Measurements from ENCODE around the gene TMSB4X.
"Not testable (repeated sequence)": the region's sequence is repeated elsewhere in the genome, so short reads cannot be mapped to it uniquely, and the experiment has no call there.

Gene TMSB4X

DNA sequence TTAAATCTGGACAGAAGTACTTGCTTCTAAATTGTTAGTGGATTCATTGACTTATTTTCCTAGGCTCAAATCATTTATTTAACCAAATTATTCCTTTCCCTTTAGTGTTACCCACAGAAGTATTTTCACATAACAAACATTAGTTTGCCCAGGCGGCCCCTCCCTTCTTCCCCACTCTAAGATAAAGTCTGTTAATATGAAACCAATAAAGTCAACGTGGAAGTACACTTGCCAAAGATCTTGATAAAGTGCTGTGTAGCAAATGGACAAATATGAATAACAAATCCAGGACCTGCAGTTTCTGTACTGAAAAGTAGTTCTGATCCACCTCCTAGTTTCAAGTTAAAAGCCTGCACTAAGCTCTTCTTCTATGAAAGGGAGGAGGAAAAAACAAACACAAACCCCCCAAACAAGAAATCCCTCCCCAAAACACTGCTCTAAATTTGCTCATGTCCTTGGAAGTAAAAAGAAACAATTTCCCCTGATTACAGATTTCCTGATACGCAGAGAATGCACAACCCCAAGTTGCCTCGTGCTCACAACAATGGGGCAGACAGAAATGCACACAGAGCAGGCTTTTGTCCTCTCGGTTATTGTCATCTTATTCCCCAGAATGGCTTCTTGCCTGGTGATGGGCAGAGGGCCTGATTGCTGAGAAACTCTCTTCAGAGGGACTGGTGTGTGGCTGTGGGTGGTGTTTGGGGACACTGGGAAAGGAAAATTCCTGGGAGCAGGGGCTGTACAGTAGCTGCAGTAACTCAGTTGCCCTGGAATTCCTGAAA is 23.2 kb downstream of the TMSB4X start:
- DNase-seq (ENCODE audit: low read depth in 2 of 2): no peak

DNA sequence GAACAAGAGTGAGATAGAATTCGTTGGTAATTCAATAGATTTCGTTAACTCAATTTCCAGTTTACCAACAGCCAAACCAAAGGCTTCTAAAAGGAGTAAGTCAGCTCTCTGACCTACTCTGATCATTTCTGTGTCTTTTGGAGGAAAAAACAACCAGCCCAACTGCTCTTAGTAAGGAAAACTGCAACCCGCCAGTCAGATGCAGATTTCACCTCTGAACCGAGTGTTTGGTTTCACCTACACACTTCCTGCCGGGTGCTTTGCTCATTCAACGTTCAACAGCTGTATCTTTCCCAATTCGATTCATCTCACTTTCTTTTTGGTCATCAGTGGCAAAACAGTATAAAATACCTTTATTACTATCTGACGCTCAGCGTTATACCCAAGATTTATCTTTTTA is 24.5 kb downstream of the TMSB4X start:
- no peak for DNase-seq (ENCODE audit: low read depth in 2 of 2)

DNA sequence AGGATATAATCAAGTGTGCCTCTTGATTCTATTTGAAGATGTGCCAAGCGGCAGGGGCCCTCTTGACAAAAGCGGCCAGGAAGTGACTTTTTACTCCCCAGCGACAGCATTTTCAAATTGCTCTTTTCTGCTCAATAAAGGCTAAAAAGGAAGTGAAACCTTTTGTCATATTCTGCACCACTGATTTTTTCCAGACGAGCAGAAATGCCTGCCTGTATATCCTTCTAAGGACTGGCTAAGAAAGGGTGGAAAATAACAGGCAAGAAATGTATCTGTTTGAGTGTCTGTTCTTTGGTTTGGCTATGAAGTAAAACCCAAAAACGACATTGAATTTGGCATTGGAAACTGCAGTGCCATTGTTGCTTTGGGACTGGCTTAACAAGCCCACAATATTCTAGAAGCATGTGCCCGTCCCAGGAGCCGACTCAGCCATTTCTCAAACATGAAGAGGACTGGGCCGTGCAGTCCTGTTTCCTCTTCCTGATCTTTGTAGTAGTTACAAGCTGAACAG is 25.4 kb downstream of the TMSB4X start:
- DNase-seq (ENCODE audit: low read depth in 2 of 2): no peak

DNA sequence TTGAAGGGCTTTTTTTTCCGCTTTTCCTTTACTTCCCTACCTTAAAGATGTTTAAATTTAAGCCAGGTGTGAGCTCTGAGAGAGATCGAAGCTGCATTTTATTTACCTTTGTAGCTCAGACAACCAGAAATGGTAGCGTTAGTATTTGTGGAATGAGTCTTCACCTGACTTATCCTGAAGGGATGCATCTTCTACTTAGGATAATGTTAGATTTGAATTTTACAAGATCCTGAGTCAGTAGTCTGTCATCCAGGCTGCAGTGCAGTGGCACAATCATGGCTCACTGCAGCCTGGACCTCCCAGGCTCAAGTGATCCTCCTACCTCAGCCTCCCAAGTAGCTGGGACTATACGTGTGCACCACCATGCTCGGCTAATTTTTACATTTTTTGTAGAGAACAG is 26.2 kb downstream of the TMSB4X start:
- no peak for DNase-seq (ENCODE audit: low read depth in 2 of 2)

DNA sequence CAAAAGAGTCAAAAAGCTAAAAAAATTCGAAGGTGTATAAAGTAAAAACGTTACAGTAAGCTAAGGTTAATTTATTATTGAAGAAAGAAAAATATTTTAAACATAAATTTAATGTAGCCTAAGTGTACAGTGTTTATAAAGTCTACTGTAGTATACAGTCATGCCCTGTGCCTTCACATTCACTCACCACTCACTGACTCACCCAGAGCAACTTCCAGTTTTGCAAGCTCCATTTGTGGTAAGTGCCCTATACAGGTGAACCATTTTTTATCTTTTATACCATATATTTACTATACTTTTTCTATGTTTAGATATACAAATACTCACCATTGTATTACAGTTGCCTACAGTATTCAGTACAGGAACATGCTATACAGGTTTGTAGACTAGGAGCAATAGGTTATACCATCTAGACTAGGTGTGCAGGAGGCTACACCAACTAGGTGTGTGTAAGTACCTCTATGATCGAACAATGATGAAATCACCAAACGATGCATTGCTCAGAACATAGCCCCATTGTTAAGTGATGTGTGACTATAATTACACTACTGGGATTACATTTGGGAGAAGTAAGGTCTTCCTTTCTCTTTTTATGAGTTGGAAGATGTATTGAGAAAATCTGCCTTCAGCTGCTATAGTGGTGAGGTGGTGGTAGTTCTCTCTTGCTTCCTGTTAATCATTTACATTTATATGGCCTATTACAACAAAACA is 27.2 kb downstream of the TMSB4X start:
- DNase-seq (ENCODE audit: low read depth in 2 of 2): no peak

DNA sequence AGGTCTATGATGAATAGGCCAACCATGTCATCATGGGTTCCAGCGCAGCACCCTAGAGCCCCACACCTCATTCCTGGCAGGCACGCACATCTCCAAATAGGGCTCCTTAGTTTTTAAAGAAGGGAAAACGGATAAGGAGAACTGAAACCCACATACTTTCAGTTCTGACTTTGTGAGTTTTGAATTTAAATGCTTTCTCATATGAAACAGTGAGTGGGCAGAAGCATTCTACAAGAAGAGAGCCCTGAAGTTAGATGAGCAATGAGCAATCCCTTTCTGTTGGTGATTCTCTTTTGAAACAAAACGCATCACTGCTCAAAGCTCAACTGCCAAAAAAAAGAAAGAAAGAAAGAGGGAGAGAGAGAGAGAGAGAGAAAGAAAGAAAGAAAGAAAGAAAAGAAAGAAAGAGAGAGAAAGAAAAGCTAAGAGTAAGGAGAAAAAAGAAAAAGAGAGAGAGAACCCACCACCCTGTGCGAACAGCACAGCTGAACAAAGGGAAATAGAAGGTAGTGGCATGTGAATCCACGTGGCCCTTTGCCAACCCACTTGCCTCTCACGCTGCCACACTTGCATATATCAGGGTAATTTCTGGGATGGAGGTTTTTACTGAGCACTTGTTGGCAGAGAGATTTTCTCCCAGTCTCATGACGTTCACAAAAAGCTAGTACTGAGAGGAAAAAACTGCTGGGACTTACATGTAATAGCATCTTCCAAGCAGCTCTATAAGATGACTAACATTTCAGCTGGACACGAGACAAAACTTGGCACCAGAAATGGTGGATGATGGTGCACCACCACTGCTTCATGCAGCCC is 31.0 kb downstream of the TMSB4X start:
- no peak for DNase-seq (ENCODE audit: low read depth in 2 of 2)

DNA sequence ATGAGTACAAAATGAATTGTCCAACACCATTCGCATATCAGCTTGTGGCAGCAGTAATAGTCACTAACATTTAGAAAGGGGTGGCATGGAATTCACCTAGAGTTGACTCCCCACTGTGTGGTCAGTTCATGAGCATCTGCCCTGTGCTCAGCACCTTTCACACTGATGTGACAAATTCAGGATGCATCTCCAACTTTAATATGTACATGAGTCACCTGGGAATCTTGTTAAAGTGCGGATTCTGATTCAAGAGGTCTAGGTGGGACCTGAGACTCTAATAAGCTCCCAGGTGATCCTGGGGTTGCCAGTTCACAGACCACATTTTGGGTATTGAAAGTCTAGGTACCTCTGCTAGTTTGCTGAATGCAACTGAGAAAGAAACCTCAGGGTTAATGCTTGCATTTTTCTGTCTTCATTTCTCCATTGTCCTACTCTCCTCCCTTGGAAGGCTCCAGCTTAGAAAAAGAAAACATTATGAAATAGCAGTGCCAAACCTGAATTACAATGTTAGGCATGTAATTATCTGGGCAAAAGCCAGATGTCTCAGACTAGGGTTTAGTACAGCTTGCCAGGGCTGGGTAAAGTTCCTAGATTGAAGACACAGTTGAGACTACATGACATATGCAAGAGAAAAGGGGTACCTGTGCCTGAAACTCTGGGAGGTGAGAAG is 32.7 kb downstream of the TMSB4X start:
- DNase-seq (ENCODE audit: low read depth in 2 of 2): no peak

DNA sequence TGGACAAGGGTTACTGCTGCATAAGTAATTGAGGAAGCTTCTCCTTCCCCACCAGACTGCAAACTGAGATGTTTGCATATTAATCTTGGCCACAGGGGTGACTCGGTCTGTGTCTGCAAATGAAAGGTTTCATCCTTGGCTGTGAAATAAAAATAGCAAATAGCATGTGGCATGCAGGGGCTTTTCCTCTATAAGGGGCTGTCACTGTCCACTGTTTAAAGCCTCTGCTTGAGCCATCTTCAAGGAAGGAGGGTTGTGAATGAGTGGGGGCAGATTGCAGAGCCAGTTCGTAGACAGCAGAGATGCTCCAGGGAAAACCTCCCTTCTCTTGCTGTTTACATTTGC is 33.3 kb downstream of the TMSB4X start:
- no peak for DNase-seq (ENCODE audit: low read depth in 2 of 2)

DNA sequence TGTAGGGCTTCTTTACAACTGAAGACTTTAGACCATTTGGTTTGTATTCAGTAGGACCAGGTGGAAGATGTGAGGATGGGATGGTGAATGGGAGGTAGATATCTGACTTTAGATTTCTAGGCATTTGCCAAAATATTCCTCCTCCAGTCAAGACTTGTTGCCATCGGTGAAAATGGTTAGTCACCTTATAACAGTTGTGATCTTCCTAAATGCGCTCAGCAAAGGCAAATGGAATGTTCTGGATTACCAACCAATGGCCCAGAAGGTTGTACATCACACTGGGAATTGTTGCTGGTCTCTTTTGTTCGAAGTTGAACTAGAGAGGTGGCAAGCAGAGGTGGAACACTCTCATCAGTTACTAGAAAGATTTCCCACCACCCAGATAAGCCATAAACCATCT is 33.9 kb downstream of the TMSB4X start:
- DNase-seq (ENCODE audit: low read depth in 2 of 2): no peak

DNA sequence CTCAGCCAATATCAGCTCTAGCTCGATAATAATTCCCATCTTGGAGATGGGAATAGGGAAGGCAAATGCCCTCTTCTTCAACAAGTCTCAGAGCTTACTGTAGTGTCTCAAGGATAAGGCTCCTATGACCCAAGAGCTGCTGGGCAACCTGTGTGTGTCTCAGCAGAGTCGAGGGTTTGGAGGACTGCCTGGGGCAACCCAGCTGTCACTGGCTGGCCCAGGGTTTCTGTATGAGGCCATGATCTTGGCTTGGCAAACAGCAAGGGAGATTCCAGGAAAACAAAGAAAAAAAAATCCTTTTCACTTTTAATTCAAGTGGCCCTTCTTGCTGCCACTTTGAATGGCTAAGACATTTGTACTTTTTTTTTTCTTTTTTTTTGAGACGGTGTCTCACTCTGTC is 34.4 kb downstream of the TMSB4X start:
- DNase-seq (ENCODE audit: low read depth in 2 of 2): no peak

DNA sequence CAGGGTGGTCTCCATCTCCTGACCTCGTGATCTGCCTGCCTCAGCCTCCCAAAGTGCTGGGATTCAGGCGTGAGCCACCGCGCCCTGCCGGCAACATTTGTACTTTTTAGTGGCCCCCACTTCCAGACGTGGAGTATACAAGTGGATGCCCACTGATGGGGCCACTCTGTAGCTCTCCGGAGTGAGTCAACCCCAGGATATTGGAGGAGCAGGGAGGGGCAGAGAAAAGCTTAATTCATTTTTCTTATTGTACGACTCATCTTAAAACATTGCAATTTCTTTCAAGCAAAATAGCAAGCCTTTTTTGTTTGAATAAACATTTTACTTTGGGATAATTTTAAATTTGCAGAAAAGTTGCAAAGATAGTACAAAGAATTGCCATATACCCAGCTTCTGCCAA is 34.9 kb downstream of the TMSB4X start:
- no peak for DNase-seq (ENCODE audit: low read depth in 2 of 2)

DNA sequence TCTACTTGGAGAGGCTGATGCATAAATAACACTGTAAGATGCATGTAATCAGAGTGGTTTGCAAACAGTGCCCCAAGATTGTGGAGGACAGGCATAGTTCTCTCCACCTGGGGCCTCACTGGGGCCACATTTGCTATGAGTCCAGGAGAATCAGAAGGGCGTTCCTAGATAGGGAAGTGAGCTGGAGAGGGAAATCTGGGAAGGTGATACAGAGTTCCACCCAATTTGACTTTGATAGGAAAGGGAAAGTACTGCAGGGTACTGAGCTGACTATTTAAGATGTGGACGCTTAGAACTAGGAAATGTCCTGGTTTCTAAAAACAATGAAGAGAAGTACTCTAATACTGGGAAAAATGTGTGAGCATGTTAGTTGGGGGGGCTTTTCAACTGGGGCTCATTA is 35.6 kb downstream of the TMSB4X start:
- no peak for DNase-seq (ENCODE audit: low read depth in 2 of 2)

DNA sequence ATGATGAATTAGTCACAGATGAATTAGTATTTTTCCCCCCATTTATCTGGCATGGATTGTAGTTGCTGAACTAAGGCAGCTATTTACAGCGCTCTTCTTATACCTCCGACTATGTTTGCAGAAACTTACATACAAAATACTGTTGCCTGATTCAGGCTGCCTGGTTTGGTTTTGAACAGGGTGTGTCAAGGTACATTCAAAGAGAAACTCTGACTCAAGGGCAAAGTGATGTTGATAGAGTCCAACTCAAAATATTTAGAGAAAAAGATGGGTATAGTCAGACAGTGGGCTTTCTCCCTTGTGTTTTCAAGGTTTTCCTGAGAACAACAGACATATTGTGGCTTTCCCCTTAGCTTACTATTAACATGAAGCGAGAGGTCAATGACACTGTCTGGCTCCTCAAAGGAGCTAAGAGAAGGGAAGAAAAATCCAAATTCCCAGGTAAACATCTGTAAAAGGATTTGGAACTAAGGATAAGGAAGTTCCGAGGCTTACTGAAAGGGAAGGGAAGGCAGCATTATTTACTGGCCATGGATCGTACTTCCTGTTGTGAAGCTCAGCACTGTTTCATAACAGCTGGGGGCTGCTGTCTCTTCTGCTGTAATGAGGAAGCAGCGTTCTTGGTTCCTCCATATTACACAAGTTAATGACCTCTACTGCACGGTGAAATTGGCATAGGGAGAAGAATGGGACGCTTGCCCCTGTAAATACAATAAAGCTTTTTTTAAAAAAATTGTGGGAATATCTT is 38.6 kb downstream of the TMSB4X start:
- no peak for DNase-seq (ENCODE audit: low read depth in 2 of 2)

DNA sequence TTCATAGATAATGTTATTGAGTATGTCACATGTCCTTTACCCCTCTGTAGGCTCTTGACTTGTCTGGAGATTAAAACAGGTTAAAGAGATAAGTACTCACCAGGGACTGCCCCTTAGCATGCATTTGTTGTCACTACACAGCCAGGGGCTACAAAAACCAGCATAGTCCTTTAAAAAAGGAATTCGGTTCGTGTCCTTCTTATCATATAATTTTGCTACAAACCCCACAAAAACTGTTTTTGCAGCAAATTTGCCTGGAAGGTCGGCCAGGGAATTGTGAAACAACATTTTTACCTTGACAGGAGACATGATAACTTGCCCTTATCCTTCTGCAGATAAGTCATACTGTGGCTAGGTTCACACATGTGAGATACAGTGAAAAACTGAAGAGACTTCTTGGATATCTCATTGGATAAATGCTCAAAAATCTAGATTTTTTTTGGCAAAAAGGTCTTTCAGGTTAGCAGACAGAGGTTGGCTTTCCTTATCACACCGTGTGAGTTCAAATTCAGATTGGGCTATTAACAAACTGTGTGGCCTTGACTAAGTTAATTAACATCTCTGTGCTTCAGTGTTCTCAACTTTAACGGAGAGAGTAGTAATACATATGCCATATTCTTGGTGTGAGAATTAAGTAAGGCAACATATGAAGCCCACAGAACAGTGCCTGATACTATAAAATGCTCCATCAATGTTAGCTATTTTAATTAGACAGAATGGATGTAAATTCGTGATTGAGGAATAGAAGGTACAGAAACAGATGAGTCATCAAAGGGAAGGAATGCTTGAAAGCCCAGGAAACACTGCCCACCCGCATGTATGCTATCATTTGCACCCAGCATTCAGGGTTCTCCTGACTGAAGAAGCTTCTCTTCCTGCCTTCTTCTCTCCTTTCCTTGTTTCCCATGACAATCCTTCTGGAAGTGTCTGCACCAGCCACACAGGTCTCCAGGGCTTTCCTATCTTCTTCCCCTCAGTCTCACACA is 39.5 kb downstream of the TMSB4X start:
- no peak for DNase-seq (ENCODE audit: low read depth in 2 of 2)

DNA sequence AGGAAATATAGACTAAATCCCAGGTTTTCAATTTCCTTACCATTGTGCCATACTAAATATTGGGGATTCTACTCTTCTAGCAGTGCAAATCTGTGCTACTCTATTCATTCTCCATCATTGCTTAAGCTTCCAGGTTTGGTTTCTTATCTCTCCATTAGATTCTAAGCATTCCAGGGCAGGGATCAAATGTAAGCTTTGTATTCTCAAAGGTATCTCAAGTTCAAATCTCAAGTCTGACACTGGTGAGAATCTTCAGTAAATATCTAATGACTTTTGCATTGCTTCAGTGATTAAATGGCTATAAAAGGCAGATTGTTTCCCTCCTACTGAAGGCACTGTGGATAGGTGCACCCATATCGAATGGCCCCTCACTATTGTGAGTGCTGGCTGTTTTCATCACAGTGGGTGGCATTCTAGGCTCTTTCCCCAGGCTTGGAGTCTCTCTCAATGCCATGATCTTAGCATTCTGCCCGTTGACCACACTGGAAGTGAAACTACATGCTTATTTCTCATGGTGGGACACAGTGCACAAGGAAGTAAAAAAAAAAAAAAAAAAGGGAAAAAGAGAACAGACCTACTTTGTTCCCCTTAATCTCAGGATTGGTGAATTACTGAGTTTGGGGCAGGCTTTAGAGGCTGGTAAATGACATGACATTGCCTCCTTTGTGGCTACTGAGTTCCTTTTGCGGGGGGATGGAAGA is 40.8 kb downstream of the TMSB4X start:
- no peak for DNase-seq (ENCODE audit: low read depth in 2 of 2)

DNA sequence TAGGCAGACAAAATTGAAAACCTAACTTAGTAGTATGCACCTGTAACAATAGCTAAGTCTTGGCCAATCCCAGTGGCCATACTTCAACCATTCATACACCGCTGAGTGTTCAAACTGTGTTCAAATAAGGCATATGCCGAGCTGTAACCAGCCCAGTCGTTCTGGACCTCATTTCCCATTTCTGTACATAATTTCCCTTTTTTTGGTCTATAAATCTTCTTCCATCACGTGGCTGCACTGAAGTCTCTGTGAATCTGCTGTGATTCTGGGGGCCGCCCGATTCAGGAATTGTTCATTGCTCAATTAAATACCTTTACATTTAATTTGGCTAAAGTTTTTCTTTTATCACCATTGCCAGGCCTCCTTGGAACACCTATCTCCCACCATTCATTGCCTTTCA is 41.8 kb downstream of the TMSB4X start:
- not testable (repeated sequence) for DNase-seq (ENCODE audit: low read depth in 2 of 2)

DNA sequence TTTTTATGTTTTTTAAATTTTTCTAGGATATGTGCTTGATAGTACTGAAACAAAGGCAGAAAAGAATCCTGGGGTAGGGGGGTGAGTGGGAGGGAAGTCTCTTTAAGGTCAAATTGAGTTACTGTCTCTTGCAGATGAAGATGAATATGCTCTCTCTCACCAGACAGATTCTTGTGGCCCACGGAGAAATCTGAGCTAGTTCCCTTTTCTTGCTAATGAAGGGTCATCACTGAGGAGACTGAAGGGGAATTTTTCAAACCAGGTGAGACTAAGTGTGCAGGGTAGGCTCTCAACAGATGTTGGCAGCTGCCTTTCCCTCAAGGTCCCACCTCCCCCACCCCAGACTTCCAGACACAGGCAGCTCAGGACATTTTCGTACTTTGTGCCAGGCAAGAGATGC is 48.0 kb downstream of the TMSB4X start:
- DNase-seq (ENCODE audit: low read depth in 2 of 2): no peak

DNA sequence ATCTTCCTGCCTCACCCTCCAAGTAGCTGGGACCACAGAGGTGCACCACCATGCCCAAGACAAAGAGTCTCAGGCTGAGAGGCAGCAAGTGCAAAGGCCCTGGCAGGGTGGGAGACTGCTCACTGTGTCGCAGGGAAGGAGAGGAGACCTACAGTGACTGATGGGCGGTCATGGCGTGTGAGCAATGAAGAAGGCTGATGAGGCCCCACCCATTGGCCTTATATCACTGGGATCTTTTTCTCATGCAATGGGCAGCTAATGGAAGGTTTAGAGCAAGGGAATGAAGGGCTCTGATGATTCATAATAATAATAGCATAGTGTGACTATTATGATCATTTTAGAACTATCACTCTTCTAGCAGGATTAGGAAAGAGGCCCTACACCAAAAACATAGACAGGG is 48.7 kb downstream of the TMSB4X start:
- no peak for DNase-seq (ENCODE audit: low read depth in 2 of 2)

DNA sequence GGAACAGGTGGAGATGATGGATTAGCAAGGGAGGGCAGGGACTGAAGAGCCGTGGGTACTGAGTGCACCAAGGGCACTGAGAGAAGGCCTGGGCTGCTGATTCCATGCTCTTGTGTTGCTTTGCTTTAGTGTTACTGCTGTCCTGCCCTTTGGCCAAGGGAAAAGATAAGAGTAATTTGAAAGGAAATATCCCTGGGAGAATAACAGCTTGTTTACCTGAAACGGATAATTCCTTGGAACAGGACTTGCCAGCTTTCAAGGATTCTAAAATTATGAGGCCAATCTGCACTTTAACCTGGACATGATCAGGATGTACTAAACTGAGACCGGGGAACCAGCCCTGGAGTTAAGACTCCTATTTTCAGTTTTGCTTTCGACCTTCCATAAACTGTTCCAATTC is 49.1 kb downstream of the TMSB4X start:
- DNase-seq (ENCODE audit: low read depth in 2 of 2): no peak

Data from fibroblast of skin of left biceps (primary cell).